Endothelial cell of hepatic sinusoid (primary cell): ENCODE measurements around the gene OSBP2.
"Not testable (repeated sequence)": the region's sequence is repeated elsewhere in the genome, so short reads cannot be mapped to it uniquely, and the experiment has no call there.

ENCODE experiments used
- in situ Hi-C: cut with HindIII; loops from 2 replicates; pipeline ENCODE4 v1.10.0; 2017; ENCODE audit warnings: low sequenced_read_pairs

The OSBP2 gene

GRCh38 chr22:30718491-30718890 is 23.8 kb downstream of the OSBP2 start:
- in situ Hi-C loops = no loop called here

GRCh38 chr22:30718938-30719337 is 24.3 kb downstream of the OSBP2 start:
- in situ Hi-C loops = no loop called here

GRCh38 chr22:30720263-30720837 is 25.7 kb downstream of the OSBP2 start:
- in situ Hi-C loops = no loop called here

GRCh38 chr22:30721741-30722140 is 27.1 kb downstream of the OSBP2 start:
- in situ Hi-C loops = no loop called here

- in situ Hi-C loops = no loop called here
Observed at GRCh38 chr22:30728826-30729225, 34.2 kb downstream of the OSBP2 start.

- in situ Hi-C loops = no loop called here
Observed at GRCh38 chr22:30731658-30732057, 37.0 kb downstream of the OSBP2 start.

- in situ Hi-C loops = no loop called here
Observed at GRCh38 chr22:30732426-30732825, 37.8 kb downstream of the OSBP2 start.

GRCh38 chr22:30733181-30733631 is 38.5 kb downstream of the OSBP2 start:
- in situ Hi-C loops = no loop called here

GRCh38 chr22:30740007-30740406 is 45.3 kb downstream of the OSBP2 start:
- in situ Hi-C loops = not testable (repeated sequence)

GRCh38 chr22:30740511-30740910 is 45.8 kb downstream of the OSBP2 start:
- in situ Hi-C loops = not testable (repeated sequence)

GRCh38 chr22:30742291-30743256 is 47.9 kb downstream of the OSBP2 start:
- in situ Hi-C loops = no loop called here

GRCh38 chr22:30743257-30744020 is 48.8 kb downstream of the OSBP2 start:
- in situ Hi-C loops = no loop called here

GRCh38 chr22:30744224-30744623 is 49.5 kb downstream of the OSBP2 start:
- in situ Hi-C loops = no loop called here

- in situ Hi-C loops = no loop called here
Observed at GRCh38 chr22:30747493-30747892, 52.8 kb downstream of the OSBP2 start.

GRCh38 chr22:30749272-30749671 is 54.6 kb downstream of the OSBP2 start:
- in situ Hi-C loops = no loop called here

- in situ Hi-C loops = loop anchor here (25.0 kb wide), 1 partner anchor 187 kb away; no protein-coding TSS in a partner anchor
Observed at GRCh38 chr22:30749849-30750248, 55.2 kb downstream of the OSBP2 start.

GRCh38 chr22:30751529-30751928 is 56.9 kb downstream of the OSBP2 start:
- in situ Hi-C loops = loop anchor here (25.0 kb wide), 1 partner anchor 186 kb away; no protein-coding TSS in a partner anchor

GRCh38 chr22:30752771-30753170 is 58.1 kb downstream of the OSBP2 start:
- in situ Hi-C loops = loop anchor here (25.0 kb wide), 1 partner anchor 185 kb away; no protein-coding TSS in a partner anchor

- in situ Hi-C loops = loop anchor here (25.0 kb wide), 1 partner anchor 184 kb away; no protein-coding TSS in a partner anchor
Observed at GRCh38 chr22:30753701-30754100, 59.0 kb downstream of the OSBP2 start.

- in situ Hi-C loops = loop anchor here (25.0 kb wide), 1 partner anchor 183 kb away; no protein-coding TSS in a partner anchor
Observed at GRCh38 chr22:30754521-30754920, 59.8 kb downstream of the OSBP2 start.
